GM18507 (cell line): Measurements from ENCODE around the gene ZNF326.

Experiments used
- DNase-seq: peaks from one replicate; pipeline ENCODE4 v3.0.0; 2011; ENCODE audit warnings: low read depth; ENCODE audit not compliant: insufficient read length; ENCODE audit errors: extremely low spot score
- FAIRE-seq: peaks from 2 replicates; lab custom pipeline; 2011; peaks lifted over from hg19 to GRCh38; lab: Jason Lieb, UNC

The ZNF326 gene, protein sequence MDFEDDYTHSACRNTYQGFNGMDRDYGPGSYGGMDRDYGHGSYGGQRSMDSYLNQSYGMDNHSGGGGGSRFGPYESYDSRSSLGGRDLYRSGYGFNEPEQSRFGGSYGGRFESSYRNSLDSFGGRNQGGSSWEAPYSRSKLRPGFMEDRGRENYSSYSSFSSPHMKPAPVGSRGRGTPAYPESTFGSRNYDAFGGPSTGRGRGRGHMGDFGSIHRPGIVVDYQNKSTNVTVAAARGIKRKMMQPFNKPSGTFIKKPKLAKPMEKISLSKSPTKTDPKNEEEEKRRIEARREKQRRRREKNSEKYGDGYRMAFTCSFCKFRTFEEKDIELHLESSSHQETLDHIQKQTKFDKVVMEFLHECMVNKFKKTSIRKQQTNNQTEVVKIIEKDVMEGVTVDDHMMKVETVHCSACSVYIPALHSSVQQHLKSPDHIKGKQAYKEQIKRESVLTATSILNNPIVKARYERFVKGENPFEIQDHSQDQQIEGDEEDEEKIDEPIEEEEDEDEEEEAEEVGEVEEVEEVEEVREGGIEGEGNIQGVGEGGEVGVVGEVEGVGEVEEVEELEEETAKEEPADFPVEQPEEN

DNA sequence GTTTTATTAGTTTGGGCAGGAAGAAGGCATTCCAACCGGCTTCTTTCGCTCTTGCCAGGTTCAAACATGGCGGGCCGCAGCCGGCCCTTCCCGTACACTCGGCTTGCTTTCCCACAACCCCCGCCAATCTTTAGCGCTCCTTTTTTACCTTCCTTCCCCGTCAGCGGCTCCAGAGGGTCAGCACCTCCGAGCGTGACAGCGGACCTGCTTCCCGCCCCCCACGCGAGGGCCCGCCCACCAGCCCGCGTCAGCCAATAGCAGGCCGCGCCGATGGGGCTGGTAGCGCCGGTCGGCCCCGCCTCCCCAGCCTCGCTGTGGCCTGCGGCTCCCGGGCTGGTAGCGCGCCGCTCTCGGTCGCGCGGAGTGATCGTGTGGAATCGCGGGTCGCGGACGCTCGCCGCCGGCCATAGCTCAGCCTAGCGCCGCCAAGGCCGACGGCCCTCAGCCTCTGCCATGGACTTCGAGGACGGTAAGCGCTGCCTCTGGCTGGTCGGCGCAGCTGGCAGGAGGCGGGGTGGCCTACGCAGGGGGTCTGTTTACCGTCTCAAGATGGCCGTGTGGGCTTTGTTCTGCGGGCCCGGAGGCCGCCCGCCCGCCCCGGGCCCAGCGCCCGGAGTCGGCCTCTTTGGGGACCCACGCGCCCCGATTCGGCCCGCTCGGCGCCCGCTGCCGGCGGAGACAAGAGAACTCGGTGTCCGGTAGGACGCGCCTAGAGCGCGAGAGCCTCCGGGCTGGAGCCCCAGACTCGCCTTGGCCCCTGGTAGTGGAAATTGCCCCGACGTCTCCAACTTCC is at the start of gene ZNF326:
Gene ZNF326 (plus strand): TSS at position 306 of the 793 bp plus-strand sequence. CDS start 148 bp downstream, at position 454.
- peak; percentile 99 for DNase-seq
- FAIRE-seq, result peak; percentile 97

DNA sequence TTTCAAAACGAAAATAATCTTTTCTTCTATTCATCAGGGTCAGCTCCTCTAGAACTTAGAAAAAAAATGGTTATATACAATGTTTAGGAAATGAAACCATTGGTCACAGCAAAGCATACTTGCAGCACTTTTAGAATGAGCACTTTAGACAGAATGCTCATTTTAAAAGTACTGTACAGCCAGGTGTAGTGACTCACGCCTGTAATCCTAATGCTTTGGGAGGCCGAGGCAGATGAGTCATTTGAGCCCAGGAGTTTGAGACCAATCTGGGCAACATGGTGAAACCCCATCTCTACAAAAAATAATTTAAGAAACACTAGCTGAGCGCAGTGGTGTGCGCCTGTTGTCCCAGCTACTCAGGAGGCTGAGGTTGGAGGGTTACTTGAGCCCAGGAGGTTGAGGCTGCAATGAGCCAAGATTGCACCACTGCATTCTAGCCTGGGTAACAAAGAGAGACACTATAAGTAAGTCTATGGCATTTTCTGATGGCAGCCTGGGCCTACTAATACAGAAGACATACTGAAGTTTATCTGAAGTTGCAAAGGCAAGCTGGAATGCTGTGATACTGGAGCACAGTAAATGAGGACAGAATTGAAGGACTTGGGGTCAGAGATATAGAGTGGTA is 48.9 kb upstream of the ZNF326 start:
- no peak for DNase-seq
- peak; percentile 72 for FAIRE-seq

DNA sequence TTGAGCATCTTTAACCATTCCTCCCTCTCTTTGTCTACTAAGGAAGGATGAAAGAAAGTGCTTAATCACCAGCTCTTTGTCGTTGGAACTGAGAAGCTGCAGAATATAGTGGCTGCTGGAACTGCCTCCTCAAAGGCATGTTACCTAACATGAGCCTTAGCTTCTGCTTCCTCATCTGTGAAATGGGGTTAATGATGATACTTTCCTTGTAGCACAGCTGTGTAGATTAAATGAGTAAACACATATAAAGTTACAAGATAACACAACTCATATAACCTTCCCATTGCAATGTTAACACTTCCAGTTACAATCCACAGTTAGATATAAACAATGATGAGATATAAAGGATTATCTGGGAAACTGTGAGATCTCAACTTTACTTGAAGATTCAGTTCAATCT is 48.4 kb upstream of the ZNF326 start:
- no peak for FAIRE-seq
- DNase-seq, result no peak

DNA sequence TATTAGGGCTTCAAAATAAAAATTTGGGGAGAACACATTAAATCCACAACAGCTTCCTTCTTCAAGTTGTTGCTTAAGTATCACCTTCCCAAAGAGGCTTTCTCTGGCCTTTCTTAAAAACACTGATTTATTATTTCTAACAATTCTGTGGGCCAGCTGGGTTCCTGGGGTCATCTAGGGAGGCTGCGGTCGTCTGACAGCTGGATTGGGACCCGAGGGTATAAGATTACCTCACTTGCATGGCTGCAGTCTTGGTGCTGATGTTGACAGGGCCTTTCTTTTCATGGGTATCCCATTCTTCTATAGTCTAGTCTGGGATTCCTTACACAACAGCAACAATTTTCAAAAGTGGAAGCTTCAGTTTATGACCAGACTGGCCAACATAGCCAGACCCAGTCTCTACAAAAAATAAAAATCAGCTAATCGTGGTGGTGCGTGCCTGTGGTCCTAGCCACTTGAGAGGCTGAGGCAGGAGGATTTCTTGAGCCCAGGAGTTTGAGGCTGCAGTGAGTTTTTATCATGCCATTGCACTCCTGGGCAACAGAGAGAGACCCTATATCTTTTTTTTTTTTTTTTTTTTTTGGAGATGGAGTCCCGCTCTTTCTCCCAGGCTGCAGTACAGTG is 46.1 kb upstream of the ZNF326 start:
- FAIRE-seq (no peak), DNase-seq (no peak)

DNA sequence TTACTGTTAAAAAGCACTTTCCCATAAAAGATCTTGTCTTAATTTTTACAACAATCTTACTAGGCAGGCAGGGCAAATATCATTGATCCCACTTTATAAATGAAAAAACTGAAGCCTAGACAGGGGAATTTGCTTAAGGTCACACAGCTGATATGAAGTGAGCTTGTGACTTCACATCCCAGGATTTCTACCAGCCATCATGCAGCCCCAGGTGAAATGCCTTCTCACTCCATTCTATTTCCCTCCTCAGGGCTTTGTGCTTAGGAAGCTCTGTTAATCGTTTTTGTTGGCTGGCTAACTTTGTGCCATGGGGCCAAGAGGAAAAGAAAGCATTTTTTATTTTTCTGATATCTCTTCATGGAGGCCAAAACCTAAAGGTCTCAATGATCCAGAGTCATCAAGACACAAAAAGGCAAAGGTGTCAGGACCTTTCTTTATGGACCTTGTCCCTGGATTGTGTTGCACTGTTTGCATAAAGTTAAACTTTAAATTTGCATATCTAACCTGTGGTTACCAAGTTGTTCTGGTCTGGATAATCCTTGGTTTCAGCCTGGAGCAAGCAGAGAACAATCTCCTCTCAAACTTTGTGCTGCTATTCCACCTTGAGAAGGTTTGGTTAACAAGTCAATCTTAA is 44.8 kb upstream of the ZNF326 start:
- FAIRE-seq (no peak), DNase-seq (no peak)

DNA sequence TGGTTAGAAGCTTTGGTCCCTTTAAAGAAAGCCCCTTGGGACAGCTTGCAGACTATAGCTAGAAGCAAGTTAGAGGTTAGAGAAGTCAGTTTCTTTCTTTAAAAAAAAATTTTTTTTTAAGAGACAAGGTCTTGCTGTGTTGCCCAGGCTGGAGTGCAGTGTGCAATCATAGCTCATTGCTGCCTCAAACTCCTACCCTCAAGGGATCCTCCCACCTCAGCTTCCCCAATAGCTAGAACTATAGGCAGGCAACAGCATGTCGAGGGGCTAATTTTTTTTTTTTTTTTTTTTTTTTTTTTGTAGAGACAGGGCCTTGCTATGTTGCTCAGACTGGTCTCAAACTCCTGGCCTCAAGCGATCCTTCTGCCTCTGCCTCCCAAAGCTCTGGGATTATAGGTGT is 44.2 kb upstream of the ZNF326 start:
- DNase-seq, result no peak
- FAIRE-seq, result no peak

DNA sequence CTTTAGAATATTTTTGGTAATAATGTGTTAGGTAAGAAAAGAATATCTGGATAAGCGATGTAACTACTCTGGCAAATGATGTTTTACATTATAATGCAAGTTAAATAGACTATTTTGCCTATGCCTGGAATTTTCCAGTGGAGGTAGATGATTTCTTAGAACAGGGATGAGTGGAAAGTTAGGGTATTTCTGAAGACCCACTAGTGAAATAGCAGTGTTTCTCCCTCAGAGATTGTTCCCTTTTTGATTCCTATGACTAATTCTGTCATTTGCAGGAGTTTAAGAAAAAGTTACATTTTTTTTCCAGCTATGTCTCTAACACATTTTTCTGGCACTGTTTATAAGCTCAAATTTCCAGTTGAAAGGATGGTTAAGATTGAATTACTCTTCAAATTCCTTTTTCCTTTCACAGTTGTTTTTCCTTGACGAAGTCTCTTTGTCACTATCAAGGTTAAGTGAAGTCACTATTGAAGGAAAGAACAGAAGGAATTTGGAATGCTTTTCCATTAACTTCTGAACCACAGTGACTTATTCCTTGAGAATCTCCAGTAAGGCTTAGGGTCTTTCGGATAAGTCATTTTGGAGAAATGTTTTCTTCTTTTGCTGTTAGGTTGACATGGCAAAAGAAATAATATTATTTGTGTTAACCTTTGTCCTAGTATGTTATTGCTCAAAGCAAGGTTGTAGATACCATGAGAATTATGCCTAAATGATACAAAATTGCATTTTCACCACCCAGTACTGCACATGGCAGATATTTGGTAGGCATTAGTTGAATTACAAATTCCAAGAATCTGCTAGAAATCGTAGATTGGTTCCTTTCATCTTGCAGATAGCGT is 42.9 kb upstream of the ZNF326 start:
- no peak for DNase-seq
- no peak for FAIRE-seq

DNA sequence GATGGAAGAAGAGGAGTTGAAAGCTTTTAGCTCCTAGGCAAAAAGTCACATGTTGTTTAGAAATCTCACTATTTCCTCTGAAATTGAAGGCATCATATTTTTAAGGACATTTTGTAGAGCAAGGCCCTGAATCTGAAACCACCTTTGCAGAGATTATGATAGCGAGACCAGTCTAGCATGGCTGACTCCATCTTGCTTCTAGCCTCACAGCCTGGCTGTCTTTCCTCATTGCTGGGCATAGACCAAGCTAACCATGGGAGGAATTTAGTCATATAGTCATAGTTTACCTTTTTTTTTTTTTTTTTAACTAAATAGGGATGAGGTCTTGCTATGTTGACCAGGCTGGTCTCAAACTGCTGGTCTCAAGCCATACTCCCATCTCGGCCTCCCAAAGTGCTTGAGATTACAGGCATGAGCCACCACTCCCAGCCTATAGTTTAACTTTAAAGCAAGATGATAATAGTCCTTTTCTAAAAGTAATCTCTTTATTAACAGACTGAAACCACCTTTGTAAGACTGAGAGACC is 42.2 kb upstream of the ZNF326 start:
- FAIRE-seq (no peak), DNase-seq (no peak)

DNA sequence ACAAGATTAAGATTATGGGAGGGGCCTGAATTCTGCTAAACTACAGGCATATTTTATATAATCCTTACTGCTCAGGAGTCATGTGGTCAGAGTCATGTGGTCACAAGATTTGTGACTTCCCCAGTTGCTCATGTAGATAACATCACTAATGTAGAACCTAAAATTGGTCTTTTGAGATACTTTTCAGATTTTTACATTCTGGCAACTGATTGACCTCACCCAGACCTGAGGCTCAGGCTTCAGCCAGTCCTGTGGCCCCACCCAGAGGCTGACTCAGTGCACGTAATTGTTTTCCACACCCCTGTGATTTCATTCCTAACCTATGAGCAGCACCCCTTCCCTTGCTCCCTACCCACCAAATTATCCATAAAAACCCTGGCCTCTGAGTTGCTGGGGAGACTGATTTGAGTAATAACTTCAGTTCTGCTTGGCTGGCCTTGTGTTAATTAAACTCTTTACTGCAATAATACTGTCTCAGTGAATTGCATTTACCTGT is 41.7 kb upstream of the ZNF326 start:
- no peak for DNase-seq
- peak; percentile 73 for FAIRE-seq

DNA sequence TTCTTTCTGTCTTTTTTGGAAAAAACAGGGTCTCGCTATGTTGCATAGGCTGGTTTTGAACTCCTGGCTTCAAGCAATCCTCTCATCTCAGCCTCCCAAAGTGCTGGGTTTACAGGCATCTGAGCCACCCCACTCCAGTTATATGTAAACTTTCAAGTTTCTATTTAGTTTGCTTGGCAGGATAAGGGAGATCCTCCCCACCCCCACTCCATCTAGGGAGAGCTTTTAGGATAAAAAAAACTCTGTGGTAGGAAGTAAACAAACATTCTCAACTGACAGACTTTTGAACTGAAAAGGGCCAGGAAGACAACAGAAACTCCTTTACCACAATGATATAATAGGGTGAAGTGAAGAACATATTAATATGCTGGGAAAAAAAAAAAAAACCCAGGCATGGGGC is 41.0 kb upstream of the ZNF326 start:
- no peak for DNase-seq
- no peak for FAIRE-seq

DNA sequence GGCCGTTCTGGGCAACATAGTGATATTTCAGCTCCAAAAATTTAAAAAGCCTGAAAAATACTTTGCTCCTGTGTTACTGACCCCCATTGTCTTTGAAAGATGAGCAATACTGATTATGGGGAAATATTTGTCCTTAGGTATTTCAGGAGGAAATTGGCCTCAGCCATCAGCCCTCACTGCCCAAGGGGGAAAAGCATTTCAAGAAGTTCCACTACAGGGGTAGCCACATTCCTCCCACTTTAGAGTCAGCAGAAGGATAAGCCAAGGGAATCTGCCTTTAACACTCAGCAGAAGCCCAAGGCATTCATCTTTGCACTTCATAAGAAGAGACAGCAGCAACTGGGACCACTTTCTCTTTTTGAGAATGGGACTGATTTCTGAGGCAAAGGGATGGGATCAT is 40.5 kb upstream of the ZNF326 start:
- DNase-seq, result no peak
- no peak for FAIRE-seq

DNA sequence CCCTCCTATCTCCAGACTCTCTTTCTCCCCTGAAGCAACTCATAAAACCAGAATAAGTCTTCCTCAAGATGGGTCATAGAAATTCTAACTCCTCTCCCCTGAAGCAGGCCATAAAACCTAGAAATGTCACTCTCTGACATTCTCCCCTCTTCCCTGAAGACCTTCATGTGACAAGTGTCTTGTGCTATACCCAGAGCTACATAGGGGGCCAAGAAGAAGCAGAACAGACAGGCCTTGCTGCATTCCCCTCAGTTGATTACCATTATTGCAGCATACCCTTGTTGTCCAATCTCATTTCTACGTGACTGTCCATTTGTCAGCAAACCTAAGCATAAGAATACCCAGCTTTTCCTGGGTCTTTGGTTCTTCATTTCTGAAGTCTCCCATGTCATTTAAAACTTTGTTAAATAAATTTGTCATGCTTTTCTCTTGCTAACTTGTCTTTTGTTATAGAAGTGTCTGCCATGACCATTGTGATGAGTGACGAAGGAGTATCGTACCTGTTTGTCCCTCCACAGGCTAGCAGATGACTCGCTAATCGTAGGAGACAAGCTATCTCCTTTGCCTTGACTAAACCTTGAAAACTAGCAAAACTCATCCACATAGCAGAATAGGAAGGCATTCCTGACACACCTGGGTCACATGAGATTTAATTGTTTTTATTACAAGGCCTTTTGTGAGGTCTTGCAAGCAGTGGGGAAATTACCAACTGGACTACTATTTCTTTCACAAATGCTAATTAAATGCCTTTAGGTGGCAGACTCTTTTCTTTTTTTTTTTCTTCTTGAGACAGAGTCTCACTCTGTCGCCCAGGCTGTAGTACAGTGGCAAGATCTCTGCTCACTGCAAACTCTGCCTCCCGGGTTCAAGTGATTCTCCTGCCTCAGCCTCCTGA is 39.4 kb upstream of the ZNF326 start:
- no peak for DNase-seq
- FAIRE-seq, result no peak

DNA sequence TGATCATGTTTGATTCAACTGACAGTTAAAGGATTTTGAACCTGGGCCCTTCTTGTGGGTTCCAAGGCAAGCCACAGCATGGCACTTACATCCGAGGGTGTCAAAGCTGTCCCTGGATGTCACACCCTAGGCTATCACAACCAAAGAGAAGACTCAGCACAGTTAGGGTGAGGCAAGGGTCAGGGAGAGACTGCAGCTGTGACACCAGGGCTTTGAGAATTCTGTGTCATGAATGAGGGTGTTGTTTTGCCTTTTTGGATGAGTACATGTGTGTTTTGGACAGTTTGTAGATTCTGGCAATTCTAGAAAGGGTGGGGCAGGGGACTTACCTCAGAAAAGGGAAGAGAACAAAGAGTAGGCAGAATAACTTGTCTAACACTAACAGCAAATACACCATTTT is 37.8 kb upstream of the ZNF326 start:
- no peak for FAIRE-seq
- no peak for DNase-seq

DNA sequence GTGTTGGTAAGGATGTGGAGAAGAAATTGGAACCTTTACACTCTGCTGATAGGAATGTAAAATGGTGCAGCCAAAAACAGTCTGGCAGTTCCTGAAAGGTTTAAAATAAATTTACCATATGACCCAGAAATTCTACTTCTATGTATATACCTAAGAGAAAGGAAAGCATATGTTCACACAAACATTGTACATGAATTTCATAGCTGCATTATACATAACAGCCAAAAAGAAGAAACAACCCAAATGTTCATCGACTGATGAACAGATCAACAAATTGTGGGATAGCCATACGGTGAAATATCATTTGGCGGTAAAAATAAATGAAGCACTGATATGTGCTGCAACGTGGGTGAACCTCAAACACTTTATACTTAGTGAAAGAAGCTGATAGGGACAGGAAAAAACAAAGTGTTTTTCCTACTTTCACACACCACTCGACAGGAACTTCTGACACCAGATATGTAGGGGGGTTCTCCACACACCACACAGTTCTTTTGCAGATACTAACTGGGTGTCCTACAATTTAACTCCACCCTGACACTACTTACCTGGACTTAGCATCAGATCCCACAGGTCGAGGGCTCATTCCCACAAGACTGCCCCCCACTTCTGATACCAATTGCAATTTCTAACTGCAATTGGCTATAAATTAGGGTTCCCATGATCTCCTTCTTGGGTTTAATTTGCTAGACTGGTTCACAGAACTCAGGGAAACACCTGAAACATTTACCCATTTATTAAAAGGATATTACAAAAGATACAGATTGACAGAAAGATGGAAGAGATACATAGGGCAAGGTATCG is 35.9 kb upstream of the ZNF326 start:
- DNase-seq (no peak), FAIRE-seq (no peak)

DNA sequence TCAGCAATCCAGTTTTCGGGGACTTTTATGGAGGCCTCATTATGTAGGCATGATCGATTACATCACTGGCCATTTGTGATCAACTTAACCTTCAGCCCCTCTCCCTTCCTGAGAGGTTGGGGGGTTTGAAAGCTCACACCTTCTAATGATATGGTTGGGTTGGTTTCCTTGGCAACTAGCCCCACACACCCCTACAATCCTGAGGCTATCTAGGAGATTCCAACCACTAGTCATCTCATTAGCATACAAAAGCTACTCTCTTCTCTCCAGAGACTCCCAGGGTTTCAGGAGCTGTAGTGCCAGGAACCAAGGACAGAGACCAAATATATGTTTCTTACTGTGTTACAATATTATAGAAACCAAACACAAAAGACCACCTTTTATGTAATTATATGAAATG is 35.2 kb upstream of the ZNF326 start:
- DNase-seq, result no peak
- no peak for FAIRE-seq

DNA sequence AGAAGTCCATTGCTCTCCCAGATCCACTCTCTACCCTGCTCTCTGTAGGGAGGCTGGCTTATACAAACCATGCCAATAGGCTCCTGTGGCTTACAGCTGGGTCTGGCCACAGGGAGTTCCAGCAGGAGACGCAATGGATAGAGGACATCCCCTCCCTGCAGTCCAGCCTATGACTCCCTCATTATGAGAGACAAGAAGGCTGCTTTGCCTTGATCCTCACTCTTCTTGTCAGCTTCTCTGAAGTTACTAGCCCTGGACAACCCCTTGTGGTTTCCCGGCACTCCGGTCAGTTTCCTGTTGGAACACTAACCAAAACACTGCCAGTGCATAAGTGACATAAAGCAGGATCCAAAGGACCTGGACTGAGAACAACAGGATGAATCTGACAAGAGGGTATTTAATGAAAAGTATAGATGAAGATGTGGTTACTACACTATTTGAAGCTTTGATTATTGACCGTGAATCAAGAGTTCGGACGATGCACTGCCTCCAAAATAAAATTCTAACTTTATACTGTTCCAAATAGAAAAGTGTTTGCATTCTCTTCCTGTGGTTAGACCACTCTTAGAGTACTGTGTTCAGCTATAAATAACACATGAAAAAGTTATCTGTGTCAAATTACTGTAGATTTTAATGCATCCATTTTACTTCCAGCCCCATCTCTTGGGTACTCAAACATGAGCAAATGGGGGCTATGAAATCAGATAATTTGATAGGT is 32.7 kb upstream of the ZNF326 start:
- DNase-seq, result no peak
- FAIRE-seq, result no peak
